ENCODE results near the gene ZNF407.

- TF ChIP-seq ZBTB21 (tag by site-specific recombination; IDR thresholded peaks at IDR 0.05) (no peak), KLF7 (tag by site-specific recombination; IDR thresholded peaks at IDR 0.05; ENCODE audit: borderline replicate concordance) (no peak), KLF17 (tag by site-specific recombination; IDR thresholded peaks at IDR 0.05) (no peak), CTCF (tag by site-specific recombination; IDR thresholded peaks at IDR 0.05) (no peak), GLIS2 (tag by site-specific recombination; IDR thresholded peaks at IDR 0.05) (no peak), ZNF335 (tag by site-specific recombination; conservative IDR thresholded peaks at IDR 0.05) (no peak), ZNF510 (tag by site-specific recombination; IDR thresholded peaks at IDR 0.05; ENCODE audit: insufficient replicate concordance) (no peak), ZNF792 (tag by site-specific recombination; IDR thresholded peaks at IDR 0.05) (no peak), ZNF350 (tag by site-specific recombination; IDR thresholded peaks at IDR 0.05) (no peak)
Measured at GRCh38 chr18:75097491-75098225, 500.0 kb downstream of the ZNF407 start.

All from HEK293 (cell line).